ENCODE results near the gene TLR6.
A peak's percentile ranks its signal among the peaks of the same experiment; 100 is the strongest.
"Not testable (repeated sequence)": the region's sequence is repeated elsewhere in the genome, so short reads cannot be mapped to it uniquely, and the experiment has no call there.

Gene TLR6

DNA sequence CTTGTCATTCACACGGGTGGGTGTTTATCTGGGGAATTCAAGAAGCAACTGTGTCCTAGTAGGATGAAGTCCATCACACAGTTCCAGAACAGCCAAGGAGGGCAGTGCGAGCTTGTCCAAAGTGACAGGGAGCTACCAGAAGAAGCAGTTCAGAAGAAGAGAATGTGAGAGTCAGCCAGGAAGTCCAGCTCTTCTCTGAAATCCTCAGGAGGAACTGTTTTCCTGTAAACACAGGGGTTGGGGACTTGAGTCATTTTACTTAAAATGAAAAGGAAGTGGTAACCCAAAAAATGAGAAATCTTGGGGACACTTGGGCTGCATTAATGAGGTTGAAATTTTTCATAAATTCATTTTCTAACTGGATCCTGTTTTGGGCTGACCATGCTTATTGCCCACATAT lies 65.6 kb downstream of the TLR6 start:
- DNase-seq (ENCODE audit: low spot score) = no peak
- no peak for FAIRE-seq

DNA sequence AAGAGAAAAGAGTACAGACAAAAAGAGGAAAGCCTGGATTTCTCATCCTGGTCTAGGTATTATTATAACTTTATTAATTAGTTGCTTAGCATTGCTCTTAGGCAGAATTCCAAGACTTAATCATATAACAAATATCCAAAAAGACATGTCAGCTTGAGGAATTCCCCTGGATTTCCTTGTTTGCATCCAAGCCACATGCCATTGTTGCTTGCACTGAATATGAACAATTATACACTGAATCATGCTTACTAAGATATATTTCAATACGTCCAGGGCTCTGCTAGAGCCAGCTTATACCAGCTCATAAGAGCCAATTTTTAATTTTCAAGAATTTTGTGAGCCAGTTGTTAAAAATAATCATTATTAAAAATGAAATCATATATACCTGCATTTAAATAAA lies 68.3 kb downstream of the TLR6 start:
- DNase-seq (ENCODE audit: low spot score) (peak; percentile 56), FAIRE-seq (peak; percentile 67)

DNA sequence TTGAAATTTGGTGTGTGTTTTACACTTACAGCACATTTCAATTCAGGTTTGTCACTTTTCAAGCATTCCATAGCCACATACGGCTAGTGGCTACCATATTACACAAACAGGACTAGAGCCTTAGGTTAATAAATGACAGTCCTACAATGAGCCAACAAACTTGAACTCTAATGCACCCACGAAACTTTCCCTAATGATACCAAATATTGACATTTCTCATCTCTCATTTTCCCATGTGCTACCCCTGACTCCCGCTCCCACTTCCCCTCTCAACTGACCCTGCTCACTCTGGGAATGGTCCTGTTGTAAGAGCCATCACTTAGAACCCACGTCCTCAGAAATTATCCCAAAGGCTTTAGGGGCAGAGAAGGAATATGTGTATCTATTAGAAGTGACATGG lies 68.9 kb downstream of the TLR6 start:
- FAIRE-seq = peak; percentile 86
- DNase-seq (ENCODE audit: low spot score) = peak; percentile 39

DNA sequence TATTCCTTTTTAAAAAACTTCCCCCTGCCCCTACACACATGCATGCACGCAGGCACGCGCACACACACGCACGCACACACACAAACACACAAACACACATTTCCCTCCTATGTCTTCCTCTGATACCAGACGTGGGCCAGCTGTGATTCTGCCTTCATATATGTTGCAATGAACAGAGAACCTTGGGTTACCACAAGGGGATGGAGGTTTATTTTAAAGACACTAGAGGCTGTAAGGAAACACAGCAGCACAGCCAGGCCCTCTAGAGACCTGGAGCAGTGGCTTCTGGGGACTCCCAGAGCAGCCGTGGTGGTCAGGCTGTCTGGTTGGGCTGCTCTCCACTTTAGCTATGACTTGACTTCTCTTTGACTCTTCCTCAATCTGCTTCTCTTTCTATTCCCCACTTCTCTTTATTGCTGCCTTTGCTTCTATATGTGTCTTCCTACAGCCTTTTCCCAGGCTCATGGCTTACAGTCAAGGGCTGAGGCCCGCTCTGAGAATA lies 70.7 kb downstream of the TLR6 start:
- no peak for FAIRE-seq

DNA sequence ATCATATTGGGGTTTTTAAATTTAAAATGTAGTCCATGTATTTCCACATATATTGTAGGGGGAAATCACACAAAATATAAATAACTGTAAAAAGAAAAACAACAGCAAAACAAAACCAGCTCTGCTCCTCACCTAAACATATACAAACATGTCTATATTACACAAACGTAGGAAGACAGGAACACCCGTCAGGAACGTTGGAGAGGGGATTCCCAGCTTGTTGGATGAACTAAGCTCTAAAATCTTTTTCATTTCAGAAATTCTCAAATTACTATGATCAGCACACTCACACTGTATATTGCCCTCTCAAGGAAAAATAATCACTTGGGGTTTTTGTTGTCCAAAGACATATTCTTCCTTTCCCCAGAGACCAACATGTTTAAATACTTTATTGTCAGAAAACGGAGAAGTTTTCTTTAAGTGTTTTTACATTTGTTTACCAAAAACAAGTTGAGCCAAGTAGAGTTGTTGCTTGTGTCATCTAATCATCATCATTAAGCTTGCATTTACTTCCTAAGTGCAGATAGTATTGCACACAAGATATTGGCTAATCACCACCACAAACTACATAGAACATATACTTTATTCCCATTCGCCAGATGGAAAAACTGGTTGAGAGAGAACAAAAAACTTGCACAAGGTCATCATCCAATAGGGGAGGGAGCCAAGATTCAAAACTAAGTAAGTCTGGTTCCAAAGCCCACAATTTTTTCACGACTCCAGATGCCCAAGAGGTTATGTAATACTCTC lies 71.4 kb downstream of the TLR6 start:
- no peak for DNase-seq (ENCODE audit: low spot score)
- FAIRE-seq = no peak

More for the DNA sequence above, 70.7 kb downstream of the TLR6 start:
- DNase-seq (ENCODE audit: low spot score) = no peak

DNA sequence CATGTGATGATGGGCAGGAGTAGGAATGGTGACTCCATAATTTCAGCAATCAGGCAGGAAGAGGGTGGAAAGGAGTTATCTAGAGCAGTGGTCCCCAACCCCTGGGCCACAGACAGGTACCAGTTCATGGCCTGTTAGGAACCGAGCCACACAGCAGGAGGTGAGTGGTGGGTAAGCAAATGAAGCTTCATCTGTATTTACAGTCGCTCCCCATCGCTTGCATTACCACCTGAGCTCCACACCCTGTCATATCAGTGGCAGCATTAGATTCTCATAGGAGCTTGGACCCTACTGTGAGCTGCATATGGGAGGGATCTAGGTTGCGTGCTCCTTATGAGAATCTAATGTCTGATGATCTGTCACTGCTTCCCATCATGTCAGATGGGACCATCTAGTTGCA lies 72.5 kb downstream of the TLR6 start:
- DNase-seq (ENCODE audit: low spot score) (no peak), FAIRE-seq (no peak)

DNA sequence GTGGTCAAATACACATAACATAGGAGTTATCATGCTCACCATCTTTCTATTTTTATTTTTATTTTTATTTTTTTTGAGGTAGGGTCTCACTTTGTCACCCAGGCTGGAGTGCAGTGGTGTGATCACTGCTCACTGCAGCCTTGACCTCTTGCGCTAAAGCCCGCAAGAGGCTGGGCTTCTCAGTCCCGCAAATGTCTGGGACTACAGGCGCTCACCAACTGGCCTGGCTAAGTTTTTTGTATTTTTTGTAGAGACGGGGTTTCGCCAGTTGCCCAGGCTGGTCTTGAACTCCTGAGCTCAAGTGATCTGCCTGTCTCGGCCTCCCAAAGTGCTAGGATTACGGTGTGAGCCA lies 73.5 kb downstream of the TLR6 start:
- no peak for DNase-seq (ENCODE audit: low spot score)
- no peak for FAIRE-seq

DNA sequence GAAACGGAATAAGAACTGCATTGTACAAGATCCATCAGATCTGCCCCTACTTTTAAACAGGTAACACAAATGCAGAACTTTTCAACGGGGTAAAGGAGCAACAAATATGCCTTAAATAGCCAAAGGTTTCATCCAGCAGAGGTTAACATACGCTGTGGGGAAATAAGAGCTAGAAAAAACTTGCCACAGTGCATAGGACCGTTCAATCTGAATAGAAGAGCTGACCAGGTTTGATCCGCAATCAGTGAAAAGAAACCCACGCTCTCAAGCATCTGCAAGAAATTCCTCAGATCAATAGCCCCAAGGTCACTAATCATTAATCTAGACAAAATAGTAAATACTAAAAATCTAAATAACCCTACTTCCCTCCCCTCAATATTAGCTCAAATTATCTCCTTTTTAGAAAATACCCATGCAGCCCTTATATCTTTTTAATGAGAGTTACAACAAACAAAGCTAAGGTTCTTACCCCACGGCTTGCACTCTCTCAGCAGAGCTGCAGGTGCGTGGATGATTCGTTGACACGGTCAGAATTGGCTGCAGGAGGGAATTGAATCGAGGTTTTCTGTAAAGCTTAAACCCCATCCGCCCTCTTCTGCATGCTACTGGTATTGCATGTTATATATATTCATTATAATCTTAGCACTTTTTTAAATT lies 74.0 kb downstream of the TLR6 start, which contains the start of gene TLR10:
Gene TLR10 (minus strand): TSS at position 539 of the 657 bp plus-strand sequence. CDS start 7,400 bp downstream, outside the sequence.
- DNase-seq (ENCODE audit: low spot score) (peak; percentile 33), FAIRE-seq (peak; percentile 68)

DNA sequence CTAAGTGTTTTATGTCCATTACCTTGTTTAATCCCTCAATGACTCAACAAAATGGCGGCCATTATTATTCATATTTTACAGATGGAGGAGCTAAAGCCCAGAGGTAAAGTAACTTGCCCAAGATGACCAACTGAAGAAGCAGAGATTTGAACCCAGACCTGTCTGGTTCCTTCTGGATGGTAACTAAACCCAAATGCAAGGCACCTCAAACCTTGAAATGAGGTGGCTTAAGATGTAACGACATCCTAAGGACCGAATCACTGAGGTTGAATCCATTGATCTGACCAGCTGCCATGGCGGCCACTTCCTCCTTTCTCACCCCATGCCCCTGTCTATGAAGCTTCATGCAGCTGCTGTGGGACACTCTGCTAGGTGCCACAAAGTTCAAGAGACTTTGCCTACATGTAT lies 74.8 kb downstream of the TLR6 start:
- DNase-seq (ENCODE audit: low spot score) (no peak), FAIRE-seq (no peak)

DNA sequence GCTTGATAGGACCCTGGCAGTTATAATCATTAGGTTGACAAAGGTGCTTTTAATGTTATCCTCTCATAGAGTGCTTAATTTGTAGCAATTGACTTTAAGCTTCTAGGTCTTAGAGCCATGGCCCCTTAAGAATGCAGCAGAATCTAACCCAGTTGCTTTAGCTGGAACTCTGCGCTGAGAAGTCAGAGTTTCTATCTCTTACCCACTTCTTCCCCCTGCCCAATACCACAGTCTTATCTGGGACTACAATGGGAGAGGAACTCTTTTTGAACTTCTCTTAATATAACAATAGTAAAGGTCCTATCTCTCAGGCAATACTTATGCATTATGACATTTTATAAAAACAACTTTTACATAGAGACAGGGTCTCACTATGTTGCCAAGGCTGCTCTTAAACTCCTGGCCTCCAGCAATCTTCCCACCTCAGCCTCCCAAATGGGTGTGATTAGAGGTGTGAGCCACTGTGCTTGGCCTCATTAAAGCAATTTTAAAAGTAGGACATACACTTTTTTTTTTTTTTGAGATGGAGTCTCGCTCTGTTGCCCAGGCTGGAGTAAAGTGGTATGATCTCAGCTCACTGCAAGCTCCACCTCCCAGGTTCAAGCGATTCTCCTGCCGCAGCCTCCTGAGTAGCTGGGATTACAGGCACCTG lies 75.7 kb downstream of the TLR6 start:
- no peak for FAIRE-seq
- no peak for DNase-seq (ENCODE audit: low spot score)

DNA sequence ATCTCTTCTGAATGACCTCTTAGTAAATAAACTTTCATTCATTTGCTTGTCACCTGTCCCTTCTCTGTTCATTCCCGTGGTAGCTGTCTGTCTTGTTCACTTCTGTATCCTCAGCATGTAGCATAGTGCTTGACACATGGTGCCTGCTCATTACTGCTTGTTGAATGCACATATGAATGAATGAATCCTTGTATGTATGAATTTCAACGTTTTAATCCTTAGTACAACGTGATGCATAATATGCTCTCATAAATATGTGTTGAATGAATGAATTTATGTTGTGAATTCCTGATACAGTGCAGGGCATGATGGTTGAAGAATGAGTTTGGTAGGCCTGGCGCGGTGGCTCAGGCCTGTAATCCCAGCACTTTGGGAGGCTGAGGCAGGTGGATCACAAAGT lies 76.8 kb downstream of the TLR6 start:
- DNase-seq (ENCODE audit: low spot score) = no peak
- no peak for FAIRE-seq

DNA sequence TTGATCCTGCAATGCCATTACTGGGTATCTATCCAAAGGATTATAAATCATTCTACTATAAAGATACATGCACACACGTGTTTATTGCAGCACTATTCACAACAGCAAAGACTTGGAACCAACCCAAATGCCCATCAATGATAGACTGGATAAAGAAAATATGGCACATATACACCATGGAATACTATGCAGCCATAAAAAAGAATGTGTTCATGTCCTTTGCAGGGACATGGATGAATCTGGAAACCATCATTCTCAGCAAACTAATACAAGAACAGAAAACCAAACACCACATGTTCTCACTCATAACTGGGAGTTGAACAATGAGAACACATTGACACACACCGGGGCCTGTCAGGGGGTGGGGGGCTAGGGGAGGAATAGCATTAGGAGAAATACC lies 78.7 kb downstream of the TLR6 start:
- DNase-seq (ENCODE audit: low spot score); FAIRE-seq: not testable (repeated sequence)

DNA sequence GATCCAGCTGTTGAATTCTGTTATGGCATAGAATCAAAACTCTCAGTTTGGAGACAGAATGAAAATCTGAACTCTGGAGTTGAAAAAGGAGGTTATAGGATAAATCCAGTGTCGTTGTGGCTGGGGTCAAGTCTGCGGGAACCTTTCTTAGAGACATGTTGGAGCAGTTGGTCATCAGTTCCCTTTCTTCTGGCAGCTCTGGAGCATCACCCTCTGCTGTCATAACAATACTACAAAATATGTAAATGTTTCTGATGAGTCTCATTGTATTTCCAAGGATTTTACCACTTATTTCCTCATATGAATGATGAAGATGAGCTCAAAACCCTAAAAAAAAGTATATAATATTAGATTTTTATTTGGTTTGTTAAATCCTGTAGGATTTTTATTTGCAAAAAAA lies 81.3 kb downstream of the TLR6 start:
- FAIRE-seq = no peak
- DNase-seq (ENCODE audit: low spot score) = no peak

DNA sequence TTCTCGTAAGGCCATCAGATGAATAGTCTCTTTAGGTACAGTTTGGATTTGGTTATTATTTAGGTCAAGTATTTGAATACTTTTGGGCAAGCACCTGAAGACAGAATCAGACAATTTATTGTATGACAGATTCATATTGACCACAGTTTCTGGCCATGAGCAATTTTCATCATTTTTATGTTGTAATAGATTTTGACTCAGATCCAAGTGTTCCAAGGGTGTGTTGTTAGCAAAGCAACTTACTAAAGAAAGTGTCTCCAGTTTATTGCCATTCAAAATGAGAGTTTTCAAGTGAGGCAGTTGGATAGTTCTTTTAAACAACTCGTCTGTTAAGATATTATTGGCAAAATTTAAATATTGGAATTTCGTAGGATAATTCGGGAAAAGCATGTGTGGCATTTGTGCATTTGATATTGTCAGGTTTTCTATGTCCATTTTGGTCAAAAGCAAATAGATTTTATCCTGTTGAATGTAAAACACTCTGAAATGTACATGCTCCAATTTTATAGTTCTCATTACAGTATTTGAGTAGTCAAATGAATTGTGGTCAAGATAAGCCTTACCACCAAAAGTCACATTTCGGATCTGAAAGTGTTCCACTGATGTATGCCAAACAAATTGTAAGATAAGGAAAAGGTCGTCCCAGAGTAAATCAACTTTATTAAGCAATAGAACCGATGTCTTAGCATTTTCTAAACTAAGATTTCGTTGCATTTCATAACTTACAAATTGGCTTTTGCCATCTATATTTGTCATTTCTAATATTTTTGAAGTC lies 82.2 kb downstream of the TLR6 start:
- DNase-seq (ENCODE audit: low spot score) (no peak), FAIRE-seq (no peak)
